ENCODE measurements around the gene GPC6.

The GPC6 gene

GRCh38 chr13:93378184-93378583, 151.6 kb downstream of the GPC6 start:
- TF ChIP-seq CTCF (conservative IDR thresholded peaks at IDR 0.05; ENCODE audit: low read length): no peak
- DNase-seq (ENCODE audit: low read depth): no peak
- no peak overlapping the region for H3K4me3 ChIP-seq (ENCODE audit: low read length)

GRCh38 chr13:93386116-93386515, 159.5 kb downstream of the GPC6 start:
- no peak for TF ChIP-seq CTCF (conservative IDR thresholded peaks at IDR 0.05; ENCODE audit: low read length)
- no peak for DNase-seq (ENCODE audit: low read depth)
- H3K4me3 ChIP-seq (ENCODE audit: low read length): no peak overlapping the region

- no peak for TF ChIP-seq CTCF (conservative IDR thresholded peaks at IDR 0.05; ENCODE audit: low read length)
- H3K4me3 ChIP-seq (ENCODE audit: low read length): no peak overlapping the region
- DNase-seq (ENCODE audit: low read depth): no peak
Measured at GRCh38 chr13:93388701-93389100, 162.1 kb downstream of the GPC6 start.

- DNase-seq (ENCODE audit: low read depth): no peak
- TF ChIP-seq CTCF (conservative IDR thresholded peaks at IDR 0.05; ENCODE audit: low read length): no peak
- H3K4me3 ChIP-seq (ENCODE audit: low read length): no peak overlapping the region
Measured at GRCh38 chr13:93397619-93398018, 171.0 kb downstream of the GPC6 start.

GRCh38 chr13:93398167-93399035, 171.8 kb downstream of the GPC6 start:
- no peak for TF ChIP-seq CTCF (conservative IDR thresholded peaks at IDR 0.05; ENCODE audit: low read length)
- DNase-seq (ENCODE audit: low read depth): peak; percentile 25
- H3K4me3 ChIP-seq (ENCODE audit: low read length): no peak overlapping the region

GRCh38 chr13:93399212-93399611, 172.6 kb downstream of the GPC6 start:
- DNase-seq (ENCODE audit: low read depth): no peak
- TF ChIP-seq CTCF (conservative IDR thresholded peaks at IDR 0.05; ENCODE audit: low read length): no peak
- H3K4me3 ChIP-seq (ENCODE audit: low read length): no peak overlapping the region

GRCh38 chr13:93406136-93406535, 179.5 kb downstream of the GPC6 start:
- TF ChIP-seq CTCF (conservative IDR thresholded peaks at IDR 0.05; ENCODE audit: low read length): no peak
- no peak for DNase-seq (ENCODE audit: low read depth)
- no peak overlapping the region for H3K4me3 ChIP-seq (ENCODE audit: low read length)
